ENCODE measurements around the gene DHRS9. TPM values are rescaled to one million over a fixed set of nuclear protein-coding genes. Genes with fewer than 3 reads are reported as not detected.
"Not testable (repeated sequence)": the region's sequence is repeated elsewhere in the genome, so short reads cannot be mapped to it uniquely, and the experiment has no call there.

The DHRS9 gene
- total and polyA plus RNA-seq, 10 donors, result 2.3 to 10.9 (median 5.3) TPM

- Histone ChIP-seq H3K4me1 (no peaks in the 10 kb centered on the region), H3K36me3 (no peaks in the 10 kb centered on the region), H3K9me3 (no peaks in the 10 kb centered on the region), H3K4me3 (no peak overlapping the region), H3K27me3 (replicated peaks in 1 of 7) (no peaks in the 10 kb centered on the region), H3K27ac (no peak overlapping the region)
- 62 to 87% (median 68%) methylated on average over 4 of the region's 4 CpGs for WGBS, 5 donors
- TF ChIP-seq POLR2A (IDR thresholded peaks at IDR 0.05) (no peak), POLR2AphosphoS5 (IDR thresholded peaks at IDR 0.05) (no peak), CTCF (IDR thresholded peaks at IDR 0.05 in 8 of 11, conservative IDR thresholded peaks at IDR 0.05 in 3 of 11) (no peak)
- intact Hi-C loops (cut with DNase I; ENCODE audit: low total_unique reads), result no loop called here
- no peak for DNase-seq
Measured at GRCh38 chr2:169119851-169120250, 50.5 kb downstream of the DHRS9 start.

GRCh38 chr2:169129703-169130243 is 60.4 kb downstream of the DHRS9 start:
- Histone ChIP-seq H3K27ac (no peak overlapping the region), H3K27me3 (replicated peaks in 1 of 7) (no peaks in the 10 kb centered on the region), H3K36me3 (no peaks in the 10 kb centered on the region), H3K4me1 (peaks cover 0 to 8% (median 2%) of the 10 kb centered on the region in 6 donors), H3K4me3 (no peak overlapping the region), H3K9me3 (no peaks in the 10 kb centered on the region)
- intact Hi-C loops (cut with DNase I; ENCODE audit: low total_unique reads), result no loop called here
- DNase-seq, result no peak
- no peak for TF ChIP-seq POLR2A (IDR thresholded peaks at IDR 0.05)
- no peak for TF ChIP-seq CTCF (IDR thresholded peaks at IDR 0.05 in 8 of 11, conservative IDR thresholded peaks at IDR 0.05 in 3 of 11)
- no peak for TF ChIP-seq POLR2AphosphoS5 (IDR thresholded peaks at IDR 0.05)
- 84 to 91% (median 88%) methylated on average over 5 of the region's 5 CpGs for WGBS, 5 donors

- no peaks in the 10 kb centered on the region for H3K9me3 ChIP-seq
- H3K4me1 ChIP-seq, result peaks cover 0 to 8% (median 2%) of the 10 kb centered on the region in 6 donors
- H3K27ac ChIP-seq, result no peak overlapping the region
- TF ChIP-seq CTCF (IDR thresholded peaks at IDR 0.05 in 8 of 11, conservative IDR thresholded peaks at IDR 0.05 in 3 of 11) (peak; percentile 66 to 89 (median 80)), POLR2AphosphoS5 (IDR thresholded peaks at IDR 0.05) (no peak)
- WGBS, 5 donors, result 33 to 38% (median 35%) methylated on average over 9 of the region's 9 CpGs
- H3K4me3 ChIP-seq, result no peak overlapping the region
- DNase-seq, result no peak
- H3K27me3 ChIP-seq (replicated peaks in 1 of 7), result no peaks in the 10 kb centered on the region
- H3K36me3 ChIP-seq, result no peaks in the 10 kb centered on the region
- intact Hi-C loops (cut with DNase I; ENCODE audit: low total_unique reads), result no loop called here
Measured at GRCh38 chr2:169131587-169132512, 62.5 kb downstream of the DHRS9 start.

- H3K9me3 ChIP-seq; DNase-seq; intact Hi-C loops (cut with DNase I; ENCODE audit: low total_unique reads); H3K27me3 ChIP-seq (replicated peaks in 1 of 7); H3K36me3 ChIP-seq; H3K4me3 ChIP-seq; H3K4me1 ChIP-seq; H3K27ac ChIP-seq: not testable (repeated sequence)
- WGBS, 5 donors, result 70 to 86% (median 84%) methylated on average over 6 of the region's 6 CpGs
Measured at GRCh38 chr2:169134272-169134671, 64.9 kb downstream of the DHRS9 start.

GRCh38 chr2:169136428-169136827 is 67.1 kb downstream of the DHRS9 start:
- DNase-seq; H3K4me1 ChIP-seq; intact Hi-C loops (cut with DNase I; ENCODE audit: low total_unique reads); H3K27me3 ChIP-seq (replicated peaks in 1 of 7); H3K4me3 ChIP-seq; H3K9me3 ChIP-seq; H3K27ac ChIP-seq; H3K36me3 ChIP-seq: not testable (repeated sequence)
- 84 to 99% (median 93%) methylated on average over 4 to 5 of the region's 5 CpGs for WGBS, 5 donors
